Upper lobe of left lung (tissue), 4 donors: ENCODE data around the gene MRPS24.

Source experiments
- CTCF ChIP-seq, 6 experiments: fragments of 450-650 bp in 4 of 6; fragments of 200-600 bp in 2 of 6; sonication (generic) in 2 of 6; IDR thresholded peaks; one replicate each; pipeline ENCODE4 v1.5.1; 2016 to 2019; ENCODE audit warnings: antibody characterized with exemption in 6 of 6
- EP300 ChIP-seq, 4 donors: sonication (generic); formaldehyde crosslinking; IDR thresholded peaks; one replicate each; pipeline ENCODE4 v1.5.1; 2017; ENCODE audit warnings: antibody characterized with exemption in 4 of 4, control low read depth in 2 of 4
- POLR2A ChIP-seq, 4 donors: fragments of 450-650 bp; IDR thresholded peaks; one replicate each; pipeline ENCODE4 v1.5.1; 2016 to 2017; ENCODE audit warnings: antibody characterized with exemption in 4 of 4, mild to moderate bottlenecking in 2 of 4
- POLR2AphosphoS5 ChIP-seq, 2 donors: sonication (generic); formaldehyde crosslinking; IDR thresholded peaks; one replicate each; pipeline ENCODE4 v1.5.1; 2017; ENCODE audit warnings: antibody characterized with exemption in 2 of 2

- TF ChIP-seq CTCF (IDR thresholded peaks at IDR 0.05): no peak
- TF ChIP-seq POLR2A (IDR thresholded peaks at IDR 0.05): no peak
- TF ChIP-seq EP300 (IDR thresholded peaks at IDR 0.05): no peak
- no peak for TF ChIP-seq POLR2AphosphoS5 (IDR thresholded peaks at IDR 0.05)
Observed at GRCh38 chr7:43884209-43884608, 14.9 kb upstream of the MRPS24 start.
